ENCODE measurements around the gene KREMEN1. TPM values are rescaled to one million over a fixed set of nuclear protein-coding genes. Genes with fewer than 3 reads are reported as not detected.

The KREMEN1 gene
- total RNA-seq, 1 donor from 2014 or later = 10.7 TPM

GRCh38 chr22:29202212-29203192 lies 129.7 kb downstream of the KREMEN1 start:
- Histone ChIP-seq H3K27ac (no peak overlapping the region), H3K4me3 (no peak overlapping the region), H3K4me1 (no peaks in the 10 kb centered on the region), H3K27me3 (no peaks in the 10 kb centered on the region), H3K36me3 (no peaks in the 10 kb centered on the region), H3K9me3 (no peaks in the 10 kb centered on the region)
- no peak for DNase-seq (ENCODE audit: low spot score in 2 of 2)
- peak in 1 of 3 experiments; percentile 13 for TF ChIP-seq CTCF (IDR thresholded peaks at IDR 0.05)
- intact Hi-C loops (cut with DNase I) = no loop called here

GRCh38 chr22:29203488-29204454 lies 130.9 kb downstream of the KREMEN1 start:
- Histone ChIP-seq H3K36me3 (no peaks in the 10 kb centered on the region), H3K27ac (no peak overlapping the region), H3K4me1 (no peaks in the 10 kb centered on the region), H3K4me3 (no peak overlapping the region), H3K9me3 (no peaks in the 10 kb centered on the region), H3K27me3 (no peaks in the 10 kb centered on the region)
- no peak for TF ChIP-seq CTCF (IDR thresholded peaks at IDR 0.05)
- no peak for DNase-seq (ENCODE audit: low spot score in 2 of 2)
- intact Hi-C loops (cut with DNase I) = no loop called here

DNA sequence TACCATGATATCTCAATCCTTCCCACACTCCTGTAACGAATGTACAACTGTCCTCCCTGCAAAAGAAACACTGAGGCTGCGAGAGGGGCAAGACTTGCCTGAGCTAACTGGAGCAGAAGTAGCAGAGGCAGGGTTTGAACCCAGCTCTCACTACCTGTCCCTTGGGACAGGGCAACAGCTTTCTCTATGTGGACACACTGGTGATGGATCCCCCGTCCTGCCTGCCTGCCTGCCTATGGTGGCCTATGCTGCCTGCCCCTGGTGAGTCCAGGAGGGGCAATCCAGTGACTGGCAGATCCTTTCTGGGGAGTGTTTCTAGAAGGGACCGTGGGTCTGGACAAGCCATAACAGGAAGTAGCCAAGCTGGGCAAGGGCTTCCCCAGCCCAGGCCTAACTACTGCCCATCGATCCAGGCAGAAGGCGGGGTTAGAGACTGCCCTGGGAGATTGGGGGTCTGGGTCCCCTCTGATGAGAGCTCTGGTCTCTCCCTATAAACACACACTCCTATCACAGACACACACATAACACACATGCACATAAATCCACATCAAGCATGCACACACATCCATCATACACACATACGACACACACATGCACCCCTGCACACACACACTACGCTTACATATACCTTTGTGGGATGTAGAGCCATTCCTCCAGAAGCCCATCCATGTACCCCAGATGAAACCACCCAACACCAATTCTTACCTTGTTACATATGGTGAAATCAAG lies 131.8 kb downstream of the KREMEN1 start:
- H3K27me3 ChIP-seq = no peaks in the 10 kb centered on the region
- TF ChIP-seq CTCF (IDR thresholded peaks at IDR 0.05) = no peak
- no peaks in the 10 kb centered on the region for H3K36me3 ChIP-seq
- no peaks in the 10 kb centered on the region for H3K9me3 ChIP-seq
- H3K27ac ChIP-seq = no peak overlapping the region
- no peaks in the 10 kb centered on the region for H3K4me1 ChIP-seq
- intact Hi-C loops (cut with DNase I) = no loop called here
- no peak overlapping the region for H3K4me3 ChIP-seq
- DNase-seq (ENCODE audit: low spot score in 2 of 2) = no peak

GRCh38 chr22:29205252-29205593 lies 132.4 kb downstream of the KREMEN1 start:
- TF ChIP-seq CTCF (IDR thresholded peaks at IDR 0.05) = no peak
- H3K4me3 ChIP-seq = peak overlapping the region; percentile 59 to 64
- H3K4me1 ChIP-seq = no peaks in the 10 kb centered on the region
- H3K36me3 ChIP-seq = no peaks in the 10 kb centered on the region
- no peaks in the 10 kb centered on the region for H3K27me3 ChIP-seq
- DNase-seq (ENCODE audit: low spot score in 2 of 2) = no peak
- intact Hi-C loops (cut with DNase I) = no loop called here
- no peak overlapping the region for H3K27ac ChIP-seq
- H3K9me3 ChIP-seq = no peaks in the 10 kb centered on the region

Measured in ascending aorta (tissue), 2 donors.